IPS-NIHi11 (cell line): Measurements from ENCODE around the gene CACNA1A.
A peak's percentile ranks its signal among the peaks of the same experiment; 100 is the strongest.
"Not testable (repeated sequence)": the region's sequence is repeated elsewhere in the genome, so short reads cannot be mapped to it uniquely, and the experiment has no call there.

Source experiments
- DNase-seq: peaks from one replicate; pipeline ENCODE4 v3.0.0; 2012; ENCODE audit warnings: mixed read lengths, low spot score

CACNA1A gene

GRCh38 chr19:13363954-13364353 lies 142.3 kb downstream of the CACNA1A start:
- peak; percentile 36 for DNase-seq

GRCh38 chr19:13363245-13363644 lies 143.0 kb downstream of the CACNA1A start:
- no peak for DNase-seq

DNA sequence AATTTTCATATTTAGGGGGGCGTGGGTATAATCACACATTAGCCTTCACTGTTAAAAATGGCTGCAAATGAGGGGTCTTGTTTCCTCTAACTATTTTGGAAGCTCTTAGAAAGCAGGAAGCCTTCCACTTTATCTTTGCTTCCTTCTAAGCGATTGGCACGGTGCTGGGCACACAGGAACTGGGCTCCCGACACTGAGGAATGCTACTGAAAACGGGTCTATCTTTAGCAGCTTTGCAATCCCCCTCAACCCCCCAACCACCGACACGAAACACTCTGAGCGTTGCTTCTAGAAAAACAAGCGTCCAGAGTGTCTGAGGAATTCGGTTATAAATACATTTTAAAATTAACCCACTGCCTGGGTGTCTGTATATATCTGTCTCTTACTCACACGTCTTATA lies 143.6 kb downstream of the CACNA1A start:
- DNase-seq, result no peak

- DNase-seq, result not testable (repeated sequence)
Observed at GRCh38 chr19:13361726-13362125, 144.6 kb downstream of the CACNA1A start.

- DNase-seq, result no peak
Observed at GRCh38 chr19:13356686-13357280, 149.5 kb downstream of the CACNA1A start.

- no peak for DNase-seq
Observed at GRCh38 chr19:13356185-13356584, 150.1 kb downstream of the CACNA1A start.

- no peak for DNase-seq
Observed at GRCh38 chr19:13355356-13355755, 150.9 kb downstream of the CACNA1A start.

DNA sequence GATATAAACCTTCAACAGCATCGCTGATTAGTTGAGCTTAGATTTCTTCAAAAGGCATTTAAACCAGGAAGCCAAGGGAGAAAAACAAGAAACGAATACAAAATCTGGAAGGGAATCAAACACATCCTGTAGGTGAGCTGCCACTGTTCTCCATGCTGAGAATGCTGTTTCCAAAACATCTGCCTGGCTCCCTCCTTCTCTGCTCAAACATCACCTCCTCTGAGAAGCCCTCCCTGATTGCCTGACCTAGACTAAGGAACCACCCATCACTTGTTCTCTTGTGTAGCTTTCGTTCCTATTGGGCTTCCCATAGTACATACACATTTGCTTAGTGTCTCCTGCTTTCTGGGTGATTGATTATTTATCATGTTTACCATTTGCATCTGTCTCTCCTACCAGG lies 152.7 kb downstream of the CACNA1A start:
- no peak for DNase-seq

DNA sequence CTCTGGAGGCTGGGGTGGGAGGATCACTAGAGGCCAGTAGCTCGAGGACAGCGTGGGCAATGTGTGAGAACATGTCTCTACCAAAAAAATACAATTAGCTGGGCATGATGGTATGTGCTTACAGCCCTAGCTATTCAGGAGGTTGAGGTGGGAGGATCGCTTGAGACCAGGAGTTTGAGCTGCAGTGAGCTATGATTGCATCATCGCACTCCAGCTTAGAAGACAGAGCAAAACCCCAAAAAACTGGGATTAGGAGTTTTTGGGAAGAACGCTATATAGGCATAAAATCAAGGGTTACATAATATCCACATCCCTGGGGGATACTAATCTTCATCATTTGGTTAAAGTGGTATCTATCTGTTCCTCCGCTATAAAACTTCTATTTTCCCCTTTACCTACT lies 155.5 kb downstream of the CACNA1A start:
- no peak for DNase-seq

DNA sequence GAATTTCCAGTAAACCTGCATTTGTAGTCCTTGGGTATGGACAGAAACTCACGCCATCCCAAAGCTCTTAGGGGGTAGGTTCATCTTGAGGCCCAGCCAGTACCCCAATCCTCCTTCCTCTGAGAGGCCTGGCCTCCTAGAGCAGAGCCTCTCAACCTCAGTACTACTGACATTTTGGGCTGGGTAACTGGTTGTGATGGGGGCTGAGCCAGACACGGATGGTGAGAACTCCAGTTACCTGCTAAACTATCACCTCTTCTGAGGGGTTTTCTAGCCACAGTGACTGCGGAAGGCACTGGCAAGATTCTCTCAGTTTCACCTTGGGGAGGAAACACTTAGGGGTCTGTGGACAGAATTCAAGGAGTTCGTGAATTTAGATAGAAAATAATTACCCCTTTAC lies 156.2 kb downstream of the CACNA1A start:
- no peak for DNase-seq

GRCh38 chr19:13347367-13347766 lies 158.9 kb downstream of the CACNA1A start:
- no peak for DNase-seq

DNA sequence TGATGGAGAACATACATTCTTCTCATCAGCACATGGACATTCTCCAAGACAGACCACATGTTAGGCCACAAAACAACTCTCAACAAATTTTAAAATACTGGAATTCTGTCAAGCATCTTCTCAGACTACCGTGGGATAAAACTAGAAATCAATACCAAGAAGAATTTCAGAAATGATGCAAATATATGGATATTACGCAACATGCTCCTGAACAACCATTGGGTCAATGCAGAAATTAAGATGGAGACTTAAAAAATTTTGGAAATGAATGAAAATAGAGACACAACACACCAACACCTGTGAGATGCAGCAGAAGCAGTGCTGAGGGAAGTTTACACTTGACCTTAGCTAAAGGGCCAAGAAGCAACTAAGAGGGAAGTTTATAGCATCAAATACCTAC lies 162.8 kb downstream of the CACNA1A start:
- no peak for DNase-seq

GRCh38 chr19:13342672-13343071 lies 163.6 kb downstream of the CACNA1A start:
- DNase-seq, result no peak

DNA sequence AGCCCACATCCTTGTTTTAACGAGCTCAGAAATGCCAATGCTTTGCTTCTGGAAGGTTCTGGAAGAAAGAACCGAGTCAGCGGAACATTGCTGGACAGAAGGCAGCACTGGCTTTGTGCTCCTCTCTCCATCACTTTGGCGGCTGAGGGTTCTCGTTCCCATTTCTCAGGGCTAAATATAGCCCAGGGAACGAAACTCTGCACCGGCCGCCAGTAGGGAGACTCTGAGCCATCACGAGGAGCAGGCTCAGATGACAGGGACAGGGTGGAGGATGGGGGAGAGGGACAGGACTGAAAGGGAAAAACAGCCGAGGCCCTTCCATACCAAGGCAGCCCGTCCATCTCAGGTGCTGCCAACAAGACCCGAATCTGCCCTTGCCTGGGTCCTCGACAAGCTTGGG lies 166.4 kb downstream of the CACNA1A start:
- DNase-seq, result no peak

- DNase-seq, result no peak
Observed at GRCh38 chr19:13337181-13337580, 169.1 kb downstream of the CACNA1A start.

- no peak for DNase-seq
Observed at GRCh38 chr19:13334801-13335481, 171.3 kb downstream of the CACNA1A start.

DNA sequence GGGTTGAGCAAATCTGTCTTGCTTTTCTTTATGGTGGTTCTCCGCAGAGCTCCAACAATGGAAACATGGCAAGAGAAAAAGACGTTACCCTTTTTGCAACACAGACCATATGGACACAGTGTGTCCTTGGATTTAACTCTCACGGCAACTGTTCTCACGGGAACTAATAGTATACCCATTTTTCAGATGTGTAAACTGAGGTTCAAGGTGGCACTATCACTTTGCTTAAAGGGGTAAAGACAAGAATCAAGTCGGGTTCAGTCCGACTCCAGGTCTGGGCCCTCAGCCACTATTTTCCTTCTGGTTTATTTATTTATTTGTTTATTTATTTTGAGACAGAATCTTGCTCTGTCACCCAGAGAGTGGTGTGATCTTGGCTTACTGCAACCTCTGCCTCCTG lies 176.0 kb downstream of the CACNA1A start:
- DNase-seq, result no peak

DNA sequence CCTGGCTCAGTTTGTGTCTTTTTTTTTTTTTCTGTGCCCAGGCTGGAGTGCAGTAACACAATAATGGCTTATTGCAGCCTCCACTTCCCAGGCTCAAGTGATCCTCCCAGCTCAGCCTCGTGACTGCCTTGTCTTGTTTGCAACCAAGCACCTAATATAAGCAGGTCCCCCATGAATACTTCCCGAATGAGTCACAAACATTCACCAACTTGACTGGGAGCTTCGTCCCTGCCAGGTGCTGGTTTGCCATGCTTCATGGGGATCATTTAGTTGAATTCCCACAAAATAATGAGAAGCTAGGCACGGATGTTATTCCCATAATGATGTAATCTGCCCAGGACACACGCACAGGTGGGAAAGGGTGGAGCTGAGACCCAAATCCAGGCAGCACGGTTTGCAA lies 176.5 kb downstream of the CACNA1A start:
- no peak for DNase-seq

DNA sequence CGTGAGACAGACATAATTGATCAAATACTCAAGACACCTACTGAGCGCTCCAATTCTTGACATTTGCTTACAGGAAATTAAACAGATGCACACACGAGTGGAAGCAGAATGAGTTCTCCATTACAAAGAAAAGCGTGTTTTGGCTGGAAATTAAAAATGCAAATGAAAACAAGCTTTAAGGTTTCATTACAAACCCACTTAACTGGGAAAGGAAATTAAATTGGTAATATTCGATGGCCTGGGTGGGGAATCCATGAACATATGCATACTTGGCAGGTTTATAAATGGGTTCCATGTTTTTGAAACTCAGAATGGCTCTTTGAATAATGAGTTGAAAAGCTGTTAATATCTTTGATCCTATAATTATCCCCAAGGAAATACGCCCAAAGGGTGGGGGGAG lies 178.0 kb downstream of the CACNA1A start:
- DNase-seq, result no peak

DNA sequence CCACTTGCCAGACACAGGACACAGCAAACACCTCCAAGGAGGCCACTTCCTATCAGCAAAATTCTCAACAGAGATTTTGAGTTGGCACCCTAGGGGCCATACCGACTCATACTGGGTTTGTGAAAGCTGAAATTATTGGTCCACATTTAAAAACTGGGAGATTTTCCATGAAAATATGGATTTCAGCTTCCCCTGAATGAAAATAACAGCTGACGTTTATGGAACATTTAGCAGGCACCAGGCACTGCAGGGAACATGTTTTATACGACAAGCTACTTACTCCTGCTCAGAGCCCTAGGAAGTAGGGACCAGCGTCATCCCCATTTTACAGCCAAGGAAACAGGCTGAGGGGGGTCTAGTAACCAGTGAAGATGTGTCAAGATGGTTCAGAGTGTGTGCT lies 186.8 kb downstream of the CACNA1A start:
- DNase-seq, result no peak

DNA sequence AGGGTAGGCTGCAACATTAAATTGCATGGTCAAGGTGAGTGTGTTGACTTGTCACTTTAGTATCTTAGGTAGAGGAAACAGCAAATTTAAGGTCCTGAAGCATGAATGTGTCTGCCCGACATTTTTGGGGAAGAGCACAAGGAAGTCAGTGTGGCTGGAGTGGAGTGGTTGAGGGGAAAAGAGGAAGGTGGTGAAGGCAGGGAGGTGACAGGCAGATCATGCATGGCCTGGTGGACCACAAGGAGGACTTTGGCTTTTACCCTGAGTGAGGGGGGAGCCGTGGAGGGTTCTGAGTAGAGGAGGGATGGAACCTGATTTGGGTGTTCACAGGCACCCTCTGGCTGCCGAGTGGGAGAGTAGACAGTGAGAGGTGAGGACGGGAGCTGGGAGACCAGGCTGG lies 188.1 kb downstream of the CACNA1A start:
- DNase-seq, result no peak

DNA sequence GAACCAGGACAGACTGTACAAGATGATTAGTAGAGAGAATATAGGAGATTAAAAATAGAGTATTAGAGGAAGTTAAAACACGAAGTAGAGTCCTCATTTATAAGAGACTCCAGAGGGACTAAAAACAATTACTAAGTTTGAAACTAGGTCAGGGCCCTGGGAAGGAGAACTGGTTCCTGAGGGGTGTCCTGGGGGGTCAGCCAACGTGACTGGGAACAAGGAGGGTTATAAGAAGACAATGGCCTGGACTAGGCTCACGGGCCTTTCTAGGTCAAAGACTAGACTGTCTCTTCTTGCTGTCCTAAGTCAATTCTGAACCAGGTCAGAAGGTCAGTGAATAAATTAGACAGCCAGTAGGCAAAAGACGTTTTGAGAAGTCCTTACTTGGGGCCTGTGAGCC lies 190.8 kb downstream of the CACNA1A start:
- DNase-seq, result no peak

- DNase-seq, result no peak
Observed at GRCh38 chr19:13314761-13315160, 191.5 kb downstream of the CACNA1A start.

- DNase-seq, result no peak
Observed at GRCh38 chr19:13313875-13314274, 192.4 kb downstream of the CACNA1A start.
